H54 (cell line): ENCODE data around the gene NSUN3.
"Not testable (repeated sequence)": the region's sequence is repeated elsewhere in the genome, so short reads cannot be mapped to it uniquely, and the experiment has no call there.

ENCODE experiments used
- DNase-seq: peaks from one replicate; pipeline ENCODE4 v3.0.0; 2011; ENCODE audit warnings: low spot score, mixed read lengths; ENCODE audit not compliant: insufficient read length
- FAIRE-seq: peaks from 3 replicates; lab custom pipeline; 2011; peaks lifted over from hg19 to GRCh38; lab: Jason Lieb, UNC
- POLR2A ChIP-seq: IDR thresholded peaks from 2 replicates; pipeline ENCODE4 v1.6.1; 2011; ENCODE audit warnings: low read depth, mild to moderate bottlenecking, low read length

NSUN3 gene

GRCh38 chr3:94063496-94064119 is 747 bp downstream of the NSUN3 start:
- no peak for TF ChIP-seq POLR2A
- no peak for FAIRE-seq

GRCh38 chr3:94064243-94064860 is 1.5 kb downstream of the NSUN3 start:
- DNase-seq = no peak
- FAIRE-seq = no peak
- TF ChIP-seq POLR2A = no peak

More at GRCh38 chr3:94063496-94064119, 747 bp downstream of the NSUN3 start:
- DNase-seq = no peak

DNA sequence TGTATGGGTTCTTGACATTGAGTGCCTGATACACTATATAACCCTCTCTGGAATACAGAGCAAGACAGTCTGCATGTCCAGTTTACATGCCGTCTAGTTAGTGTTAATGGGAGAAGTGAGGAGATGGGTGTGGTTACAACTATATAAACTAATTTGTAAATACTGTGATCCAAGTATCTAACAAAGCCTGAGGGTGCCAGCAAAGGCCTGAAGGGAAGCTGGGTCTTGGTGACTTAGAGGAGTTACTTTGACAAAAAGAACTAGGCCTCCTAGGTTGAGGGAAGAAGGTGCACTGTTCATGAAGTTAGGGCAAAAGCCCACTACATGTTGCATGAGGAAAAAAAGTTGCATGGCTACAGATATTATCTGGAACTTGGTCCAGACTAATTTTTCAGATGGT is 2.3 kb downstream of the NSUN3 start:
- TF ChIP-seq POLR2A = no peak
- FAIRE-seq (no peak), DNase-seq (no peak)

GRCh38 chr3:94065819-94066480 is 3.1 kb downstream of the NSUN3 start:
- no peak for FAIRE-seq
- DNase-seq = no peak
- no peak for TF ChIP-seq POLR2A

- DNase-seq = no peak
- no peak for TF ChIP-seq POLR2A
- FAIRE-seq = no peak
Observed at GRCh38 chr3:94066506-94067500, 3.9 kb downstream of the NSUN3 start.

DNA sequence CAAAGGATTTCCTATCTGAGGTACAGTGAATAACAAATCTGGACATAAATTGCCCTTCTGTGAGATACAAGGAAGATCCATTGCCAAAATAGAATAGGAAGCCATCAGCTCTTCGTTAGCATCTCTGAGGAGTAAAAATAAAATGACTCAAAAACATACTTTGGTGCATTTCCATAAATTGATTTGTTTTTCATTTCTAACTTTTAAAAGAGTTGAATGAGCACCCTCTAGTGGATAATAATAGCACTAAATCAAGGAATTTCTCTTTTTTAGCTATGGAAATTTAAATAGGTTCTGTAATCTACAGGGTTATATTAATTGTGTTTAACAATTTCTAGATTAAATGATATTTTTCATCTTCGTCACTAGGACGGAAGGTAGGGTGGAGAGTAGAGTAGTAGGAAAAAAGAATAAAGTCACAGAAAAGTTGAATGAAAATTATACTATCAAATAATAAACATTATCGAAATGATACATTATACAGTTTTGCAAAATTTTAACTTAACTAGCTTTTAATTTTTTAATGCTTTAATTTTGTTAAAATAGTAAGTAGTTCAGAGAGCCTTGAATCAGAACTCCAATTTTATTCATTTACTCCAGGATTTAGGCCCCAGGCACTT is 6.4 kb downstream of the NSUN3 start:
- no peak for TF ChIP-seq POLR2A
- FAIRE-seq (peak; percentile 72), DNase-seq (no peak)

DNA sequence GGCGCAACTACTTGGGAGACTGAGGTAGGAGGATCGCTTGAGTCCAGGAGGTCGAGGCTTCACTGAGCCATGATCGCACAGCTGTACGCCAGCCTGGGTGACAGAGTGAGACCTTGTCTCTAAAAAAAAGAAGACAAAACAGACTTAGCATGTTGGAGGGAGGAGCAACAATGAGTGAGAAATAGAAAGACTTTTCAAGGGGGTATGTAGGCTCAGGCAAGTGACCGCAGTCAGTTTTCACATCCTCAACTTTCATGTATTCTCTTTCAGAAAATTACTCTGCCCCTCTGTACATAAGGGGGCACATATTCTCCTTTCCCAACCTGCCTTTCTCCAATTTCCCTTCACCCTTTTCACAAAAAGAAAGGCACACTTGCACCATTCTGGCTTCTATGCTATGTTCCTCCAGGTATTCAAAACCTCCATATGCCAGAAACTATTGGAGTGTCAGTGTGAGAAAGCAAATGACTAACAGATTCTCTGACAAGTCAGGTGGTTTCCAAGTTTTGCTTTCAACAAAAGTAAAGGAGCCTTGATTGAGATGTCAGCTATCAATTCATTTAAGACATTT is 7.6 kb downstream of the NSUN3 start:
- FAIRE-seq (no peak), DNase-seq (no peak)
- no peak for TF ChIP-seq POLR2A

DNA sequence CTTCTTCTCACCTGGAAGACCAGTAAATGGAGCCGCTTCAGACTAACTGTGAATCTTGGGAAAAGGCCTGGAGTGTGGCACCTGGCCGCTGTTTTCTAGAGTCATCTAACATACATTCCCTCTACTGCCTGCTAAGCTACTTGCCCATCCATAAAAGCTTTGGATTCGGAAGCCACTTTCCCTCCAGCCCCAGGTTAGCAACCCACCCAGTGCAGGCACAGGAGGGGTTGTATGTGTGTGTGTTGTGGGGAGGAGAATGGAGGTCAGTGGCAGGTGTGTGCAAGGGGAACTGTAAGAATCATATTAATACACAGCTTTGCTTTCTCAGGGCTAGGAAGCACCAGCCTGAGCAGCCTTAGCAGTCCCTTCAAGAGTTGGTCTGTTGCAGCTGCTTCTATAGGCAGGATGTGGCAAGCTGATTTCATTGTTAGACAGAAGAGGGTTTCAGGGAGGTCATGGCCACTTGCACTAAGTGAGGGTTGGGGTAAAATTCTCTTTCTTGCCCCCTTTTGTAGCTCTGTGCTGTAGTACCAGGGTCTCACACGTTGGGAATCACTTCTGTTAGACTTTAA is 8.9 kb downstream of the NSUN3 start:
- DNase-seq (no peak), FAIRE-seq (no peak)
- TF ChIP-seq POLR2A = no peak

DNA sequence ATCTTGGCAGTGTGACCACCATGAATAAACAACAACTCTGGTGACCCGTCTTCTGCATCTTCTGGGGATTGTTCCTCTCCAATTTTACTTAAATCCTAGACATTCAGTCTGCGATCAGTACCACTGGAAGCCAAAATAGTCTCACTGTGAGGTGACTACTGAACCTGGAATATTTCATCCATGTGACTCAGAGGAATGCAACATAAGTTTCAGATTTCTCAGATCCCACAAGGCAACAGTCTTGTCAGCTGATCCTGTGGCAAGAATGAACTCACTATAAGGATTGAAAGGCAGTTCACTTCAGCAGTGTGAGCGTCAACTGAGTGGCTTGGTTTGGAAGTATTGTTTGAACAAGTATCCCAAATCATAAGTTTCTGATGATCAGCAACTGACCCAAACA is 13.2 kb downstream of the NSUN3 start:
- FAIRE-seq = peak; percentile 27
- no peak for DNase-seq
- TF ChIP-seq POLR2A = no peak

DNA sequence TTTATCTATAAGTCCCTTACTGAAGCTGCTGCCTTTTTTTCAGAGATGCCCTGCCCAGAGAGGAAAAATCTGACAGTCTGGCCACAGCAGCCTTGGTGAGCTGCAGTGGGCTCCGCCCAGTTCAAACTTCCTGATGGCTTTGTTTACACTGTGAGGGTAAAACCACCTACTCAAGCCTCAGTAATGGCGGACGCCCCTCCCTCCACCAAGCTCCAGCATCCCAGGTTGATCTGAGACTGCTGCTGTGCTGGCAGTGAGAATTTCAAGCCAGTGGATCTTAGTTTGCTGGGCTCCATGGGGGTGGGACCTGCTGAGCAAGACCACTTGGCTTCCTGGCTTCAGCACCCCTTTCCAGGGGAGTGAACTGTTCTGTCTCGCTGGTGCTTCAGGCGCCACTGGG is 17.7 kb downstream of the NSUN3 start:
- not testable (repeated sequence) for FAIRE-seq, DNase-seq

- FAIRE-seq (no peak), DNase-seq (no peak)
- no peak for TF ChIP-seq POLR2A
Observed at GRCh38 chr3:94081884-94082283, 19.0 kb downstream of the NSUN3 start.

DNA sequence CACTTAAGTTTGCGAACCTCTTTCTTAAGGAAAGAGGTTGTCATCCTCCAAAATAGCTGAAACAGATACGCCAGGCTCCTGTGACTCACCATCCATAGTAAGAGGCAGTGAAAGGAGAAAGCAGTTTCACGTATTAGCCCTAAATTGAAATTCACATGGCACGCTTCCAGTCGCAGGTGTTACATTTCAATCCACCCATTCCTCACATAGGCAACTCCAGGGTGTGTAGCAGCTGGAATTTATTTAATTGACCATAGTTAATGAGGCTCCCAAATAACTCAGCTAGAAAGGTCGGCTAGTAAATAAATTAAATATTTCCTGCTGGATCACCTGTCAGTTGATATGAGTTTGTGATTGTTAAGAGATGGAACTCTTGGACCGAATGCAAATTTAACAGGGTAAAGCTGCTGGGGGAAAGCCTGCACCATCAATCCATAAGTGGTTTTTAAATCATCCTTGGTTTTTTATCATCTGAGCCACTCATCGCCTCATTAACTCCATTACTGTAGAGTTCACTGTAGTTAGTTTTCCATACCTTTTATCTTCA is 19.6 kb downstream of the NSUN3 start:
- TF ChIP-seq POLR2A = no peak
- no peak for FAIRE-seq

More for the DNA sequence above, 19.6 kb downstream of the NSUN3 start:
- DNase-seq = no peak
